Ovary (tissue), 3 donors: ENCODE measurements around the gene INTS11.

ENCODE experiments used
- EP300 ChIP-seq: sonication (generic); formaldehyde crosslinking; IDR thresholded peaks from one replicate; pipeline ENCODE4 v1.6.1; 2017; ENCODE audit warnings: antibody characterized with exemption
- POLR2A ChIP-seq: fragments of 450-650 bp; IDR thresholded peaks from one replicate; pipeline ENCODE4 v1.6.1; 2017; ENCODE audit warnings: antibody characterized with exemption, mild to moderate bottlenecking, moderate library complexity
- TF ChIP-seq, protein P1 (sequence below), 3 donors: fragments of 450-650 bp in 2 of 3; fragments of 200-600 bp in 1 of 3; IDR thresholded peaks; one replicate each; pipeline versions ENCODE4 v1.5.1 to v1.8.0; 2016 to 2022; ENCODE audit warnings: antibody characterized with exemption in 3 of 3, mild to moderate bottlenecking in 1 of 3
- donor health status: DM: no; HTN: no; CAD: no.

DNA sequence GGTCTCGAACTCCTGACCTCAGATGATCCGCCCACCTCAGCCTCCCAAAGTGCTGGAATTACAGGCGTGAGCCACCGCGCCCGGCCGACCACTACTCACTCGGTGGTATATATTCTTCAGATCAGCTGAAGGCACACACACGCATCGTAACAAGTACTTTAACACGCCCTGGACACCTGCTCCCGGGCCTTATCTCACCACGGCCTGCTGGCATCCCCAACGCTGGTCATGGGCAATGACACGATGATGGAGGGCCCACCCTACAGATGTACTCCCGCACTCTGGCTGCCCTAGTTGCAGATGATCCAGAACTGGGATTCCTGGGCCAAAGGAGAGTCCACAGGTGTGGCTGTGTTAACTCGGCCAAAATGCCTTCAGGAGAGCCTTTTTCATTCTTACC lies 62.4 kb downstream of the INTS11 start:
- TF ChIP-seq, protein P1, sequence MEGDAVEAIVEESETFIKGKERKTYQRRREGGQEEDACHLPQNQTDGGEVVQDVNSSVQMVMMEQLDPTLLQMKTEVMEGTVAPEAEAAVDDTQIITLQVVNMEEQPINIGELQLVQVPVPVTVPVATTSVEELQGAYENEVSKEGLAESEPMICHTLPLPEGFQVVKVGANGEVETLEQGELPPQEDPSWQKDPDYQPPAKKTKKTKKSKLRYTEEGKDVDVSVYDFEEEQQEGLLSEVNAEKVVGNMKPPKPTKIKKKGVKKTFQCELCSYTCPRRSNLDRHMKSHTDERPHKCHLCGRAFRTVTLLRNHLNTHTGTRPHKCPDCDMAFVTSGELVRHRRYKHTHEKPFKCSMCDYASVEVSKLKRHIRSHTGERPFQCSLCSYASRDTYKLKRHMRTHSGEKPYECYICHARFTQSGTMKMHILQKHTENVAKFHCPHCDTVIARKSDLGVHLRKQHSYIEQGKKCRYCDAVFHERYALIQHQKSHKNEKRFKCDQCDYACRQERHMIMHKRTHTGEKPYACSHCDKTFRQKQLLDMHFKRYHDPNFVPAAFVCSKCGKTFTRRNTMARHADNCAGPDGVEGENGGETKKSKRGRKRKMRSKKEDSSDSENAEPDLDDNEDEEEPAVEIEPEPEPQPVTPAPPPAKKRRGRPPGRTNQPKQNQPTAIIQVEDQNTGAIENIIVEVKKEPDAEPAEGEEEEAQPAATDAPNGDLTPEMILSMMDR (IDR thresholded peaks at IDR 0.05): no peak
- TF ChIP-seq POLR2A: no peak
- TF ChIP-seq EP300: no peak
